DND-41 (cell line): ENCODE results near the gene MARK4.

Source experiments
- ATAC-seq: fragments of 200-7000 bp; cut with Tn5 transposase; 3 replicates; pipeline ENCODE4 v1.9.1; 2021; ENCODE audit warnings: low read depth; ENCODE audit not compliant: insufficient read depth
- DNase-seq: peaks from one replicate; pipeline ENCODE4 v3.0.0-alpha.2; 2020
- H2AFZ ChIP-seq: 2 replicates; pipeline ENCODE4 v1.6.0; 2012; ENCODE audit warnings: low read depth, low read length
- H3K27ac ChIP-seq: 2 replicates; pipeline ENCODE4 v1.5.1; 2012; ENCODE audit warnings: low read length, inconsistent platforms
- H3K27me3 ChIP-seq: fragments of 200-600 bp; sonication (generic); 2 replicates; pipeline ENCODE4 v1.6.0; 2012; ENCODE audit warnings: low read length, mild to moderate bottlenecking, inconsistent platforms; ENCODE audit not compliant: insufficient read depth, poor library complexity
- H3K36me3 ChIP-seq: 2 replicates; pipeline ENCODE4 v1.5.1; 2012; ENCODE audit warnings: low read length, inconsistent platforms; ENCODE audit not compliant: insufficient read depth
- H3K4me1 ChIP-seq: 2 replicates; pipeline ENCODE4 v1.5.1; 2012; ENCODE audit warnings: mild to moderate bottlenecking, low read length; ENCODE audit not compliant: insufficient read depth
- H3K4me2 ChIP-seq: 2 replicates; pipeline ENCODE4 v1.6.0; 2012; ENCODE audit warnings: mild to moderate bottlenecking, moderate library complexity, low read length, inconsistent platforms; ENCODE audit not compliant: insufficient read depth
- H3K4me3 ChIP-seq, 2 experiments: fragments of 200-600 bp in 1 of 2; shearing (Covaris generic) in 1 of 2; 2 replicates each; pipeline ENCODE4 v1.5.1; 2012 to 2016; ENCODE audit warnings: inconsistent platforms in 2 of 2, low read length in 2 of 2, mild to moderate bottlenecking in 2 of 2, low read depth in 1 of 2, moderate library complexity in 1 of 2
- H3K79me2 ChIP-seq: 2 replicates; pipeline ENCODE4 v1.6.0; 2012; ENCODE audit warnings: low read length, inconsistent platforms; ENCODE audit not compliant: insufficient read depth
- H3K9ac ChIP-seq: 2 replicates; pipeline ENCODE4 v1.6.0; 2012; ENCODE audit warnings: low read depth, mild to moderate bottlenecking, inconsistent platforms, low read length, moderate library complexity
- H3K9me3 ChIP-seq: 2 replicates; pipeline ENCODE4 v1.5.1; 2012; ENCODE audit warnings: low read length, moderate library complexity, mild to moderate bottlenecking, inconsistent platforms; ENCODE audit not compliant: insufficient read depth, severe bottlenecking
- H4K20me1 ChIP-seq: 2 replicates; pipeline ENCODE4 v1.6.0; 2012; ENCODE audit warnings: low read length; ENCODE audit not compliant: insufficient read depth
- CTCF ChIP-seq: IDR thresholded peaks from 2 replicates; pipeline ENCODE4 v1.5.1; 2012; ENCODE audit warnings: borderline replicate concordance, low read length, moderate library complexity, mild to moderate bottlenecking; ENCODE audit not compliant: poor library complexity, severe bottlenecking; ENCODE audit errors: extremely low read depth
- EZH2 ChIP-seq: IDR thresholded peaks from 3 replicates; pipeline ENCODE4 v1.6.1; 2012; ENCODE audit warnings: borderline replicate concordance, low read depth, mild to moderate bottlenecking, moderate library complexity, low read length, inconsistent platforms; ENCODE audit not compliant: severe bottlenecking

The MARK4 gene

GRCh38 chr19:45279587-45280192 lies 28.6 kb downstream of the MARK4 start:
- no peak for DNase-seq
- no peak for ATAC-seq
- no peaks in the 10 kb centered on the region for H4K20me1 ChIP-seq
- H3K27ac ChIP-seq = no peak overlapping the region
- no peak overlapping the region for H3K4me2 ChIP-seq
- no peak overlapping the region for H3K4me3 ChIP-seq
- H3K36me3 ChIP-seq = peaks cover 45% of the 10 kb centered on the region
- H3K79me2 ChIP-seq = no peaks in the 10 kb centered on the region
- no peak for TF ChIP-seq CTCF
- TF ChIP-seq EZH2 = no peak
- no peaks in the 10 kb centered on the region for H3K27me3 ChIP-seq
- no peaks in the 10 kb centered on the region for H3K9me3 ChIP-seq
- no peaks in the 10 kb centered on the region for H3K4me1 ChIP-seq
- no peak overlapping the region for H2AFZ ChIP-seq
- H3K9ac ChIP-seq = no peak overlapping the region

- H4K20me1 ChIP-seq = no peaks in the 10 kb centered on the region
- H3K79me2 ChIP-seq = no peaks in the 10 kb centered on the region
- TF ChIP-seq EZH2 = no peak
- TF ChIP-seq CTCF = no peak
- ATAC-seq (no peak), DNase-seq (no peak)
- H2AFZ ChIP-seq = no peak overlapping the region
- no peak overlapping the region for H3K27ac ChIP-seq
- no peaks in the 10 kb centered on the region for H3K9me3 ChIP-seq
- H3K4me2 ChIP-seq = no peak overlapping the region
- H3K27me3 ChIP-seq = no peaks in the 10 kb centered on the region
- no peak overlapping the region for H3K9ac ChIP-seq
- H3K36me3 ChIP-seq = peaks cover 43% of the 10 kb centered on the region
- no peaks in the 10 kb centered on the region for H3K4me1 ChIP-seq
- no peak overlapping the region for H3K4me3 ChIP-seq
Measured at GRCh38 chr19:45280471-45280961, 29.4 kb downstream of the MARK4 start.

GRCh38 chr19:45283443-45284033 lies 32.5 kb downstream of the MARK4 start:
- ATAC-seq = no peak
- no peaks in the 10 kb centered on the region for H3K9me3 ChIP-seq
- H3K27ac ChIP-seq = no peak overlapping the region
- no peaks in the 10 kb centered on the region for H3K79me2 ChIP-seq
- H3K4me2 ChIP-seq = no peak overlapping the region
- no peaks in the 10 kb centered on the region for H3K4me1 ChIP-seq
- no peak for TF ChIP-seq EZH2
- TF ChIP-seq CTCF = no peak
- no peak for DNase-seq
- H2AFZ ChIP-seq = no peak overlapping the region
- H3K9ac ChIP-seq = no peak overlapping the region
- H4K20me1 ChIP-seq = no peaks in the 10 kb centered on the region
- no peak overlapping the region for H3K4me3 ChIP-seq
- peaks cover 45% of the 10 kb centered on the region for H3K36me3 ChIP-seq
- no peaks in the 10 kb centered on the region for H3K27me3 ChIP-seq
